A673 (cell line): ENCODE results near the gene PPP1R13L. TPM values are rescaled to one million over a fixed set of nuclear protein-coding genes. Genes with fewer than 3 reads are reported as not detected.
A peak's percentile ranks its signal among the peaks of the same experiment; 100 is the strongest.

Source experiments
- BruUV-seq: library from RNA; stranded (reverse); fragments of 400-500 nt; replicated peaks from 2 replicates; lab custom pipeline; 2021; lab: Mats Ljungman, UMichigan
- CTCF ChIA-PET: fragments of 300-600 bp; sonication (Branson Sonifier 250); formaldehyde crosslinking; loops from one replicate; lab custom pipeline; 2022; ENCODE audit warnings: antibody characterized with exemption; lab: Charles Lee
- POLR2A ChIA-PET: fragments of 300-600 bp; sonication (Branson Sonifier 250); formaldehyde crosslinking; loops from one replicate; lab custom pipeline; 2022; ENCODE audit warnings: antibody characterized with exemption; ENCODE audit not compliant: low non-redundant PET; lab: Charles Lee
- DNase-seq: peaks from one replicate; pipeline ENCODE4 v3.0.0-alpha.2; 2015; ENCODE audit warnings: low spot score
- H3K27ac ChIP-seq: fragments of 200-600 bp; sonication (generic); 2 replicates; pipeline ENCODE4 v1.5.1; 2016; ENCODE audit warnings: mixed run types, low read depth, mild to moderate bottlenecking, mixed read lengths, antibody characterized with exemption, low read length; ENCODE audit not compliant: poor library complexity, severe bottlenecking
- H3K27me3 ChIP-seq: fragments of 200-600 bp; sonication (generic); replicated peaks from 2 replicates; pipeline ENCODE4 v1.6.1; 2017; ENCODE audit warnings: mixed run types, low read depth, mild to moderate bottlenecking, mixed read lengths, antibody characterized with exemption, low read length; ENCODE audit not compliant: insufficient read depth, poor library complexity
- H3K36me3 ChIP-seq: fragments of 200-600 bp; sonication (generic); 2 replicates; pipeline ENCODE4 v1.6.1; 2016; ENCODE audit warnings: mixed run types, mild to moderate bottlenecking, mixed read lengths, antibody characterized with exemption, low read length; ENCODE audit not compliant: insufficient read depth, poor library complexity, severe bottlenecking
- H3K4me1 ChIP-seq: fragments of 200-600 bp; sonication (generic); 2 replicates; pipeline ENCODE4 v1.6.1; 2017; ENCODE audit warnings: mixed run types, mild to moderate bottlenecking, mixed read lengths, antibody characterized with exemption, low read length; ENCODE audit not compliant: insufficient read depth, poor library complexity, severe bottlenecking
- H3K4me3 ChIP-seq: fragments of 200-600 bp; sonication (generic); 2 replicates; pipeline ENCODE4 v1.5.1; 2016; ENCODE audit warnings: low read depth, mixed run types, mild to moderate bottlenecking, mixed read lengths, low read length; ENCODE audit not compliant: poor library complexity, severe bottlenecking
- H3K9me3 ChIP-seq: fragments of 200-600 bp; sonication (generic); 2 replicates; pipeline ENCODE4 v1.6.1; 2016; ENCODE audit warnings: mixed run types, low read depth, mild to moderate bottlenecking, mixed read lengths, antibody characterized with exemption, low read length; ENCODE audit not compliant: poor library complexity, severe bottlenecking
- EZH2 ChIP-seq: fragments of 200-600 bp; sonication (generic); IDR thresholded peaks from 2 replicates; pipeline ENCODE4 v1.6.1; 2017; ENCODE audit warnings: borderline replicate concordance, low read depth, mild to moderate bottlenecking, mixed read lengths, antibody characterized with exemption, low read length; ENCODE audit not compliant: poor library complexity, severe bottlenecking
- intact Hi-C: fragments of 100-400 bp; cut with micrococcal nuclease; formaldehyde crosslinking; loops from one replicate; pipeline ENCODE4 v1.10.0; 2022; ENCODE audit not compliant: unreplicated experiment
- total RNA-seq: library from RNA; stranded (reverse); gene quantifications from 2 replicates; pipeline ENCODE4 v1.2.3, GENCODE V29; 2021
- TF ChIP-seq, protein P1 (sequence below): fragments of 300-800, 200-600 bp; sonication (generic); conservative IDR thresholded peaks from 2 replicates; pipeline ENCODE4 v1.5.1; 2017; ENCODE audit warnings: low read depth, mild to moderate bottlenecking, antibody characterized with exemption, low read length, moderate library complexity, mixed read lengths

The PPP1R13L gene
- total RNA-seq, 1 experiment from 2014 or later: 5.5 TPM

DNA sequence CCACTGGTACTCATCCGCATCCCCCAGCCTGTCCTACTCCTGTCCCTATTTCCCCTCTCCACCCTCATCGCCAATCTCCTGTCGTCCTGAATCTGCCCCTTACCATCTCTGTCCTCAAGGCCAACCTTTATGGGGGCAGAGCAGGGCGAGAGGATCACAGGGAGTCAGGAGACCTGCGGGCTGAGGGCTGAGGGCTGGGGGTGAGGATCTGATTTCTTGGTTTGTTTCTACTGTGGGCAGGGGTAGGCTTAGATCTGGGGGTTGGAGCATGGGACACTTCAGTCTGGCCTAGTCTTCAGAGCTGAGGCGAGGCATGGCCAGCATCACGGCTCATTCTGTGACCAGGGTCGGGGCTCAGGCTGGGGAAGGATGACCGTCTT lies 35.4 kb upstream of the PPP1R13L start:
- no peak for TF ChIP-seq EZH2
- TF ChIP-seq, protein P1, sequence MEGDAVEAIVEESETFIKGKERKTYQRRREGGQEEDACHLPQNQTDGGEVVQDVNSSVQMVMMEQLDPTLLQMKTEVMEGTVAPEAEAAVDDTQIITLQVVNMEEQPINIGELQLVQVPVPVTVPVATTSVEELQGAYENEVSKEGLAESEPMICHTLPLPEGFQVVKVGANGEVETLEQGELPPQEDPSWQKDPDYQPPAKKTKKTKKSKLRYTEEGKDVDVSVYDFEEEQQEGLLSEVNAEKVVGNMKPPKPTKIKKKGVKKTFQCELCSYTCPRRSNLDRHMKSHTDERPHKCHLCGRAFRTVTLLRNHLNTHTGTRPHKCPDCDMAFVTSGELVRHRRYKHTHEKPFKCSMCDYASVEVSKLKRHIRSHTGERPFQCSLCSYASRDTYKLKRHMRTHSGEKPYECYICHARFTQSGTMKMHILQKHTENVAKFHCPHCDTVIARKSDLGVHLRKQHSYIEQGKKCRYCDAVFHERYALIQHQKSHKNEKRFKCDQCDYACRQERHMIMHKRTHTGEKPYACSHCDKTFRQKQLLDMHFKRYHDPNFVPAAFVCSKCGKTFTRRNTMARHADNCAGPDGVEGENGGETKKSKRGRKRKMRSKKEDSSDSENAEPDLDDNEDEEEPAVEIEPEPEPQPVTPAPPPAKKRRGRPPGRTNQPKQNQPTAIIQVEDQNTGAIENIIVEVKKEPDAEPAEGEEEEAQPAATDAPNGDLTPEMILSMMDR: no peak
- peak overlapping the region; percentile 93 for H3K27ac ChIP-seq
- ChIA-PET CTCF (interaction anchor here (1.0 to 3.0 kb wide), 8 partner anchors 12 to 202 kb away, joined by 4 to 99 read pairs (median 8); partner anchors contain the start of gene FOSB), POLR2A (no interaction called here)
- no peak for DNase-seq
- no peaks in the 10 kb centered on the region for H3K27me3 ChIP-seq
- H3K36me3 ChIP-seq: no peaks in the 10 kb centered on the region
- intact Hi-C loops: no loop called here
- no peaks in the 10 kb centered on the region for H3K9me3 ChIP-seq
- peak overlapping the region; percentile 82 for H3K4me3 ChIP-seq
- H3K4me1 ChIP-seq: peaks cover 18% of the 10 kb centered on the region
- BruUV-seq: no TSS peak

DNA sequence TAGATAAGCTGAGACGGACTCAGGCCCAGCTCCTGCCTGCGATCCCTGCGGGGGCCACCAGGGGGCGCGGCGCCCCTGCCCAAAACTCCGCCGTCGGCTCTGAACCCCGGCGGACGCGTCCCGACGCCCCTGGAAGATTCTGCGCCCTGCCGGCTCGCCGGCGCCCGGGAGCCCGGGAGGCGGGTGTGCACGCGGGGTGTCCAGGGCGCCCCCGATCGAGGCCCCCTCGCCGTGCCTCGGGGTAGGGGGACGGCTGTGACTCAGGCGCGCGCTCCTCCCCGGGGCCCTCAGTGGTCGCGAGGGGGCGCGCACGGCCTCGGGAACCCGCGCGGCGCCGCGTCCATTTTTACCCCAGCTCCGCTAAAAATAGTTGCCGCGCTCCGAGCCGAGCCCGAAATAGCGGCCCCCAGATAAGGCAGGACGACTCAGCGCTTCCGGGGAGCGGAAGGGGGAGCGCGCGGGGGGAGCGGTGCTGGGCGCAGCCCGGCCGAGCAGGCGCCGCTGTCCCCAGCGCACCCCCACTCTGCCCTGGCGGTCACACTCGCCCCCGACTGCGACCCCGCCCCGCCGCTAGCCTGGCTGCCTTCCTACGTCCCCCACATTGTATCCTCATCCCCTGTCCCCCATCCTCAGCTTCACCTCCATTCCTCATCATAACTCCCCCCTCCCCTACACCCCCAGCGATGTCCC lies 34.8 kb upstream of the PPP1R13L start:
- H3K4me3 ChIP-seq: peak overlapping the region; percentile 82
- peaks cover 18% of the 10 kb centered on the region for H3K4me1 ChIP-seq
- peak overlapping the region; percentile 93 for H3K27ac ChIP-seq
- POLR2A ChIA-PET: interaction anchor here (0.6 to 1.0 kb wide), 3 partner anchors 15 to 35 kb away, joined by 5 to 12 read pairs (median 5); partner anchors contain the start of gene FOSB
- H3K36me3 ChIP-seq: no peaks in the 10 kb centered on the region
- no peak for TF ChIP-seq EZH2
- TF ChIP-seq, protein P1: peak; percentile 94
- intact Hi-C loops: loop anchor here (1.0 kb wide), 1 partner anchor 39 kb away; no protein-coding TSS in a partner anchor
- H3K9me3 ChIP-seq: no peaks in the 10 kb centered on the region
- CTCF ChIA-PET: interaction anchor here (0.5 to 3.0 kb wide), 11 partner anchors 9 to 203 kb away, joined by 3 to 99 read pairs (median 8); partner anchors contain the start of genes ERCC1 and FOSB
- no TSS peak for BruUV-seq
- DNase-seq: peak; percentile 87
- H3K27me3 ChIP-seq: no peaks in the 10 kb centered on the region

DNA sequence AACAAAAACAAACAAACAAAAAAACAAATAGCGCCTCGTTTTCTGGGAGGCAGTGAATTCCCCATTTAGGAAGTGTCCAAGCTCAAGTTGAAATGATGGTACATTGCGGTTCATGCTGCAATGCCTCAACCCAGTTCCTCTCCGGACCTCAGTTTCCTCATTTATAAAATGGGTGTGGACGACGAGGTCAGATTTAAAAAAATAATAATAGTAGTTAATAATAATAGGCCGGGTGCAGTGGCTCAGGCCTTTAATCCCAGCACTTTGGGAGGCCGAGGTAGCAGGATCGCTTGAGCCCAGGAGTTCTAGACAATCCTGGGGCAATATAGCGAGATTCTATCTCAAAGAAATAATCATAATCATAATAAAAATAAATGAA lies 34.3 kb upstream of the PPP1R13L start:
- no TSS peak for BruUV-seq
- Histone ChIP-seq H3K27me3 (no peaks in the 10 kb centered on the region), H3K4me3 (peak overlapping the region; percentile 82), H3K27ac (peak overlapping the region; percentile 93), H3K36me3 (no peaks in the 10 kb centered on the region), H3K4me1 (peaks cover 18% of the 10 kb centered on the region), H3K9me3 (no peaks in the 10 kb centered on the region)
- POLR2A ChIA-PET: interaction anchor here (0.6 to 1.0 kb wide), 3 partner anchors 14 to 36 kb away, joined by 5 to 12 read pairs (median 5); partner anchors contain the start of gene FOSB
- DNase-seq: no peak
- CTCF ChIA-PET: interaction anchor here (0.5 to 3.0 kb wide), 11 partner anchors 9 to 203 kb away, joined by 3 to 99 read pairs (median 8); partner anchors contain the start of genes ERCC1 and FOSB
- TF ChIP-seq, protein P1: no peak
- no peak for TF ChIP-seq EZH2
- intact Hi-C loops: loop anchor here (1.0 kb wide), 1 partner anchor 39 kb away; no protein-coding TSS in a partner anchor
